Anterior cingulate cortex (tissue), 58 donors: ENCODE data around the gene FGF12.

Experiments used
- DNase-seq, 58 donors: peaks; one replicate each; lab custom pipeline; 2025; lab: John Stamatoyannopoulos, UW

The FGF12 gene

GRCh38 chr3:192514754-192515663 is 212.3 kb downstream of the FGF12 start:
- peak in 25 of 58 donors; percentile 3 to 49 (median 20) for DNase-seq

GRCh38 chr3:192514081-192514753 is 213.1 kb downstream of the FGF12 start:
- DNase-seq = peak in 1 of 58 donors; percentile 3

GRCh38 chr3:192505731-192506130 is 221.6 kb downstream of the FGF12 start:
- DNase-seq = no peak

- no peak for DNase-seq
These were observed 225.9 kb downstream of the FGF12 start for GRCh38 chr3:192501401-192501800.

- DNase-seq = peak in 1 of 58 donors; percentile 5
These were observed 230.3 kb downstream of the FGF12 start for GRCh38 chr3:192496905-192497587.

GRCh38 chr3:192494174-192494573 is 233.2 kb downstream of the FGF12 start:
- DNase-seq = no peak

GRCh38 chr3:192490720-192491119 is 236.6 kb downstream of the FGF12 start:
- no peak for DNase-seq

- no peak for DNase-seq
These were observed 237.8 kb downstream of the FGF12 start for GRCh38 chr3:192489579-192489978.

- no peak for DNase-seq
These were observed 240.3 kb downstream of the FGF12 start for GRCh38 chr3:192487033-192487432.

GRCh38 chr3:192482809-192483208 is 244.5 kb downstream of the FGF12 start:
- no peak for DNase-seq

- no peak for DNase-seq
These were observed 244.9 kb downstream of the FGF12 start for GRCh38 chr3:192482391-192482790.

- no peak for DNase-seq
These were observed 245.7 kb downstream of the FGF12 start for GRCh38 chr3:192481638-192482037.

GRCh38 chr3:192467230-192468140 is 259.9 kb downstream of the FGF12 start:
- DNase-seq = peak in 39 of 58 donors; percentile 1 to 72 (median 17)

- DNase-seq = no peak
These were observed 278.3 kb downstream of the FGF12 start for GRCh38 chr3:192449036-192449435.

- DNase-seq = peak in 37 of 58 donors; percentile 2 to 58 (median 20)
These were observed 281.3 kb downstream of the FGF12 start for GRCh38 chr3:192445770-192446644.

GRCh38 chr3:192444791-192445106 is 282.6 kb downstream of the FGF12 start:
- no peak for DNase-seq

- peak in 55 of 58 donors; percentile 4 to 84 (median 57) for DNase-seq
These were observed 283.1 kb downstream of the FGF12 start for GRCh38 chr3:192444096-192444790.

- DNase-seq = no peak
These were observed 292.1 kb downstream of the FGF12 start for GRCh38 chr3:192435241-192435640.
